SU-DHL-6 (cell line): Measurements from ENCODE around the gene ZBTB16.

Source experiments
- H2AFZ ChIP-seq: fragments of 200-600 bp; sonication (generic); 2 replicates; pipeline ENCODE4 v1.6.1; 2014; ENCODE audit warnings: low read depth, mild to moderate bottlenecking, moderate library complexity, mixed read lengths, antibody characterized with exemption, low read length; ENCODE audit not compliant: severe bottlenecking
- H3F3A ChIP-seq: fragments of 200-600 bp; shearing (Covaris generic); 2 replicates; pipeline ENCODE4 v1.6.0; 2016; ENCODE audit warnings: antibody characterized with exemption, mild to moderate bottlenecking; ENCODE audit not compliant: insufficient read depth
- H3K27ac ChIP-seq: fragments of 200-600 bp; sonication (generic); 2 replicates; pipeline ENCODE4 v1.5.1; 2016; ENCODE audit warnings: low read depth, mild to moderate bottlenecking, low read length, moderate library complexity, mixed read lengths
- H3K27me3 ChIP-seq: fragments of 200-600 bp; sonication (generic), shearing (Covaris generic); 2 replicates; pipeline ENCODE4 v1.6.0; 2014; ENCODE audit warnings: mild to moderate bottlenecking, low read length
- H3K36me3 ChIP-seq: fragments of 200-600 bp; sonication (generic); 2 replicates; pipeline ENCODE4 v1.6.1; 2014; ENCODE audit warnings: mild to moderate bottlenecking, low read length, mixed read lengths
- H3K4me2 ChIP-seq: fragments of 300-600, 200-600 bp; shearing (Covaris generic), sonication (generic); 2 replicates; pipeline ENCODE4 v1.6.0; 2014; ENCODE audit warnings: low read length, low read depth, mild to moderate bottlenecking; ENCODE audit not compliant: poor library complexity, severe bottlenecking
- H3K4me3 ChIP-seq: fragments of 200-600 bp; sonication (generic); 2 replicates; pipeline ENCODE4 v1.5.1; 2014; ENCODE audit warnings: antibody characterized with exemption, low read length, mild to moderate bottlenecking, mixed read lengths; ENCODE audit not compliant: insufficient read depth, poor library complexity, severe bottlenecking
- H3K79me2 ChIP-seq: fragments of 200-600 bp; sonication (generic); 2 replicates; pipeline ENCODE4 v1.6.1; 2014; ENCODE audit warnings: mild to moderate bottlenecking, low read length, moderate library complexity; ENCODE audit not compliant: insufficient read depth
- H3K9ac ChIP-seq: fragments of 200-600 bp; sonication (generic); 2 replicates; pipeline ENCODE4 v1.7.0; 2014; ENCODE audit warnings: mild to moderate bottlenecking, low read length
- H3K9me2 ChIP-seq: fragments of 200-600 bp; sonication (generic); replicated peaks from 2 replicates; pipeline ENCODE4 v1.6.1; 2014; ENCODE audit warnings: low read length; ENCODE audit not compliant: insufficient read depth
- H3K9me3 ChIP-seq: fragments of 200-600 bp; sonication (generic); 2 replicates; pipeline ENCODE4 v1.6.1; 2014; ENCODE audit warnings: low read length, mixed read lengths; ENCODE audit not compliant: insufficient read depth
- H4K20me1 ChIP-seq: fragments of 200-600 bp; sonication (generic); 2 replicates; pipeline ENCODE4 v1.6.1; 2014; ENCODE audit warnings: low read depth, mild to moderate bottlenecking, antibody characterized with exemption, low read length, moderate library complexity, mixed read lengths
- CTCF ChIP-seq: fragments of 200-600 bp; sonication (generic); IDR thresholded peaks from one replicate; pipeline ENCODE4 v1.5.1; 2017; ENCODE audit warnings: antibody characterized with exemption, mild to moderate bottlenecking, low read length, moderate library complexity; ENCODE audit not compliant: insufficient read depth, poor library complexity, severe bottlenecking
- EZH2phosphoT487 ChIP-seq: fragments of 200-600 bp; sonication (generic), shearing (Covaris generic); conservative IDR thresholded peaks from 2 replicates; pipeline ENCODE4 v1.6.1; 2018; ENCODE audit warnings: mild to moderate bottlenecking, antibody characterized with exemption, low read length, moderate library complexity, mixed read lengths

Gene ZBTB16

GRCh38 chr11:114082767-114083181 lies 23.3 kb downstream of the ZBTB16 start:
- Histone ChIP-seq H3K27me3 (peaks cover 3% of the 10 kb centered on the region; the same call in 1 of the 2 replicates), H3K9me2 (no peaks in the 10 kb centered on the region), H3K79me2 (no peaks in the 10 kb centered on the region), H2AFZ (no peak overlapping the region), H3K9ac (no peak overlapping the region), H3K9me3 (no peaks in the 10 kb centered on the region), H3K27ac (no peak overlapping the region), H3K36me3 (no peaks in the 10 kb centered on the region), H3K4me2 (no peak overlapping the region), H4K20me1 (no peaks in the 10 kb centered on the region), H3F3A (no peaks in the 10 kb centered on the region), H3K4me3 (no peak overlapping the region)
- no peak for TF ChIP-seq EZH2phosphoT487
- TF ChIP-seq CTCF: no peak

- no peaks in the 10 kb centered on the region for H3K79me2 ChIP-seq
- no peaks in the 10 kb centered on the region for H3K36me3 ChIP-seq
- no peaks in the 10 kb centered on the region for H3K9me3 ChIP-seq
- no peak overlapping the region for H3K9ac ChIP-seq
- no peaks in the 10 kb centered on the region for H3F3A ChIP-seq
- no peak overlapping the region for H3K4me2 ChIP-seq
- no peak overlapping the region for H3K4me3 ChIP-seq
- TF ChIP-seq EZH2phosphoT487: no peak
- no peak for TF ChIP-seq CTCF
- no peak overlapping the region for H2AFZ ChIP-seq
- H3K27me3 ChIP-seq: peaks cover 3% of the 10 kb centered on the region; the same call in 1 of the 2 replicates
- H4K20me1 ChIP-seq: no peaks in the 10 kb centered on the region
- H3K9me2 ChIP-seq: no peaks in the 10 kb centered on the region
- no peak overlapping the region for H3K27ac ChIP-seq
Observed at GRCh38 chr11:114083391-114084252, 24.1 kb downstream of the ZBTB16 start.

GRCh38 chr11:114084414-114084813 lies 24.9 kb downstream of the ZBTB16 start:
- no peaks in the 10 kb centered on the region for H3K9me2 ChIP-seq
- H3K36me3 ChIP-seq: no peaks in the 10 kb centered on the region
- H3F3A ChIP-seq: no peaks in the 10 kb centered on the region
- H3K9me3 ChIP-seq: no peaks in the 10 kb centered on the region
- no peaks in the 10 kb centered on the region for H3K79me2 ChIP-seq
- TF ChIP-seq CTCF (no peak), EZH2phosphoT487 (no peak)
- no peak overlapping the region for H3K27ac ChIP-seq
- no peaks in the 10 kb centered on the region for H4K20me1 ChIP-seq
- peaks cover 3% of the 10 kb centered on the region; the same call in 1 of the 2 replicates for H3K27me3 ChIP-seq
- H3K9ac ChIP-seq: no peak overlapping the region
- H3K4me3 ChIP-seq: no peak overlapping the region
- no peak overlapping the region for H3K4me2 ChIP-seq
- no peak overlapping the region for H2AFZ ChIP-seq
